ENCODE results near the gene IL4I1. TPM values are rescaled to one million over a fixed set of nuclear protein-coding genes. Genes with fewer than 3 reads are reported as not detected.

Gene IL4I1
- total and polyA plus RNA-seq, 2 of the 4 experiments (the other 2 are of a cell fraction): 0.31 to 0.36 TPM

- H3K36me3 ChIP-seq (ENCODE audit: control insufficient read depth, insufficient read depth, low read length): peaks cover 42% of the 10 kb centered on the region
- no TSS peak for BruUV-seq (replicated peaks)
Measured at GRCh38 chr19:49918089-49918488, 21.4 kb upstream of the IL4I1 start.

More at GRCh38 chr19:49918089-49918488, 21.4 kb upstream of the IL4I1 start:
- H2AK5ac ChIP-seq (ENCODE audit: low read depth, low read length): no peak overlapping the region
- H3K56ac ChIP-seq (ENCODE audit: extremely low read depth, insufficient read depth, low read length): no peak overlapping the region
- H2BK120ac ChIP-seq (ENCODE audit: low read depth, low read length): no peak overlapping the region
- H3K9me1 ChIP-seq (ENCODE audit: insufficient read depth, low read length): peaks cover 17% of the 10 kb centered on the region
- dilution Hi-C loops (cut with HindIII; ENCODE audit: low sequenced_read_pairs, unreplicated experiment): no loop called here
- no peak overlapping the region for H3K9ac ChIP-seq (ENCODE audit: low read depth, low read length)
- no peak overlapping the region for H2BK15ac ChIP-seq (ENCODE audit: low read depth, low read length)
- H4K5ac ChIP-seq (ENCODE audit: low read depth, low read length): no peak overlapping the region
- no peaks in the 10 kb centered on the region for H3K9me3 ChIP-seq (ENCODE audit: control insufficient read depth, insufficient read depth, low read length)
- no peak overlapping the region for H2BK5ac ChIP-seq (ENCODE audit: low read depth, low read length, poor library complexity, severe bottlenecking)
- no peak overlapping the region for H3K27ac ChIP-seq (ENCODE audit: insufficient read depth, low read length)
- no peak overlapping the region for H2AFZ ChIP-seq (replicated peaks; ENCODE audit: low read length, poor library complexity)
- H3K4ac ChIP-seq (ENCODE audit: low read depth, low read length): no peak overlapping the region
- DNase-seq (no peak), ATAC-seq (ENCODE audit: low read depth) (no peak)
- H4K91ac ChIP-seq (ENCODE audit: insufficient read depth, low read depth, low read length): no peak overlapping the region
- in situ Hi-C loops (cut with MboI; ENCODE audit: low sequenced_read_pairs): no loop called here
- no peak overlapping the region for H3K23ac ChIP-seq (ENCODE audit: low read depth, low read length)
- peaks cover 13% of the 10 kb centered on the region for H3K4me1 ChIP-seq (ENCODE audit: control insufficient read depth, insufficient read depth, low read length)
- H3K4me3 ChIP-seq (ENCODE audit: insufficient read depth, low read depth, low read length): no peak overlapping the region
- H3K18ac ChIP-seq (ENCODE audit: low read depth, low read length): no peak overlapping the region
- H3K79me1 ChIP-seq (ENCODE audit: low read depth in 1 of 2, low read length in 2 of 2): peaks cover 39 to 84% of the 10 kb centered on the region in 2 experiments
- H3K4me2 ChIP-seq (ENCODE audit: low read depth, low read length): no peak overlapping the region
- TF ChIP-seq ELK1 (IDR thresholded peaks at IDR 0.05; ENCODE audit: borderline replicate concordance, low read depth, low read length) (no peak), NFE2L2 (IDR thresholded peaks at IDR 0.05; ENCODE audit: low read depth, low read length) (no peak), CEBPB (IDR thresholded peaks at IDR 0.05; ENCODE audit: low read depth, low read length) (no peak), MAZ (IDR thresholded peaks at IDR 0.05; ENCODE audit: borderline replicate concordance, low read depth, low read length) (no peak), RFX5 (IDR thresholded peaks at IDR 0.05; ENCODE audit: low read depth, low read length) (no peak), SMC3 (IDR thresholded peaks at IDR 0.05; ENCODE audit: low read depth, low read length) (no peak), MAFK (IDR thresholded peaks at IDR 0.05; ENCODE audit: low read depth, low read length) (no peak), CTCF (conservative IDR thresholded peaks at IDR 0.05; ENCODE audit: low read depth, low read length) (no peak)
- peaks cover 50% of the 10 kb centered on the region for H4K20me1 ChIP-seq (ENCODE audit: insufficient read depth, low read length)
- no peak overlapping the region for H3K14ac ChIP-seq (replicated peaks; ENCODE audit: low read depth, low read length)
- intact Hi-C loops (cut with micrococcal nuclease): no loop called here
- no peak overlapping the region for H2BK20ac ChIP-seq (ENCODE audit: low read depth, low read length)
- no peaks in the 10 kb centered on the region for H3K27me3 ChIP-seq (ENCODE audit: control insufficient read depth, insufficient read depth, low read length)
- no CpG with 5 or more reads among the region's 8 CpGs for WGBS, 2 experiments (ENCODE audit: extremely low coverage in 2 of 2, insufficient read length in 1 of 2)
- peak overlapping the region; percentile 30 for H2AK9ac ChIP-seq (replicated peaks; ENCODE audit: low read depth, low read length, poor library complexity)
- H4K8ac ChIP-seq (ENCODE audit: low read depth in 2 of 2, low read length in 2 of 2): no peak overlapping the region
- ChIA-PET POLR2A (ENCODE audit: unreplicated experiment) (no interaction called here), CTCF (no interaction called here)
